NK-92 (cell line): ENCODE data around the gene GPRC5C.
"Not testable (repeated sequence)": the region's sequence is repeated elsewhere in the genome, so short reads cannot be mapped to it uniquely, and the experiment has no call there.

Experiments
- DNase-seq: peaks from one replicate; lab custom pipeline; 2025; ENCODE audit not compliant: unreplicated experiment; lab: John Stamatoyannopoulos, UW

The GPRC5C gene

DNA sequence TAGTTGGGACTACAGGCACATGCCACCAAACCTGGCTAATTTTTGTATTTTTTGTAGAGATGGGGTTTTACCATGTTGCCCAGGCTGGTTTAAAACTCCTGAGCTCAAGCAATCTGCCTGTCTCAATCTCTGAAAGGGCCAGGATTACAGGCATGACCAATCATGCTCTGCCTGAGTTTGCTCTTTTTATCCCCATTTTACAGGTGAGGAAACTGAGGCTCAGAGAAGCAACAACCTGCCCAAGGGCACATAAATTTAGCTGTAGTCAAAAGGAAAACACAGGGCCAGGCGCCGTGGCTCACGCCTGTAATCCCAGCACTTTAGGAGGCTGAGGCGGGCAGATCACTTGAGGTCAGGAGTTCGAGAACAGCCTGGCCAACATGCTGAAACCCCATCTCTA, 26.6 kb upstream of the GPRC5C start:
- DNase-seq: not testable (repeated sequence)

DNA sequence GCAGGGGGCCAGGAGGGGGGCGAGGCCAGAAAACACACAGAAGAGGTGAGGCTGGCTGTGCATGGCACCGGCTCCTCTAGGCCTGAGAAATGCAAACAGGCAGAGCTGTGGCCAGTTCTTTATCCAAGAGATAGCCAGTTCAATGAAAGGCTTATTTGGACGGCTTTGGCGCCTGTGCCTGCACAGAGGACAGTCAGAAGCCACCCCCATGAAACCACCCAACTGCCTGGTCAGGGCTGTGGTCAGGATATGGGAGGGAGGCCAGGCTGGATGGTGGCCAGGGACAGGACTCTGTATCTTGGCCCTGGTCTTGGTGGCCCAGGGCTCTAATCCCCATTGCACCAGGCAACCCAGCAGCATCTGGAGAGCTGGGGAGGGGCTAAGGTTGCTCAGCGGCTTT, 24.5 kb upstream of the GPRC5C start:
- DNase-seq: no peak

DNA sequence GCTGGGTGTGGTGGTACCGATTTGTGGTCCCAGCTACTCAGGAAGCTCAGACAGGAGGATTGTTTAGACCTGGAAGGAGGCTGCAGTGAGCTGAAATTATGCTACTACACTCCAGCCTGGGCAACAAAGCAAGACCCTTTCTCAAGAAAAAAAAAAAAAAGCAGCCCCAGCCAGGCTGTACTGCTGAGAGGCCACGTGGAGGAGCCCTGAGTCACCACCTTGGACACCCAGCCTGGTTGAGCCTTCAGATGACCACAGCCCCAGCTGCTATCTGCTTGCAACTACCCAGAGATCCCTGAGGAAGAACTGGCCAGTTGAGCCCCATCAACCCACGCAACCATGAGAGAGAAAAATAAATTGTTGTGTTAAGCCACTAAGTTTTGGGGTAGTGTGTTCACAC, 23.6 kb upstream of the GPRC5C start:
- no peak for DNase-seq

DNA sequence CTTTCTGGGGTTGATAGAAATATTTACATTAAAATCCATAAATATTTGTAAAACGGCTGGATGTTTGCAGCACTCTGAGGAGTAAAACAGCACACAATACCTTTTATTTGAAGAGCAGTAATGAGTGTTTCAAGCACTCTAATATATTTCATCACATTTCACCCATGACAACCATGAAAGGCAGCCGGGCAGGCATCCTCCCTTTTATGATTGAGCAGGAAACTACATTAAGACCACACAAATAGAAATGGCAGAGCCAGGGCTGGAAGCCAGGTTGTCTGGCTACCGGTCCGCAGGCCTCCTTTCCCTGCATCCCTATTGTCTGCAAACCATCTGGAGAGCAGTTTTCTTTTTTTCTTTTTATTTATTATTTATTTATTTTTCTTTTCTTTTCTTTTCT, 23.1 kb upstream of the GPRC5C start:
- no peak for DNase-seq

DNA sequence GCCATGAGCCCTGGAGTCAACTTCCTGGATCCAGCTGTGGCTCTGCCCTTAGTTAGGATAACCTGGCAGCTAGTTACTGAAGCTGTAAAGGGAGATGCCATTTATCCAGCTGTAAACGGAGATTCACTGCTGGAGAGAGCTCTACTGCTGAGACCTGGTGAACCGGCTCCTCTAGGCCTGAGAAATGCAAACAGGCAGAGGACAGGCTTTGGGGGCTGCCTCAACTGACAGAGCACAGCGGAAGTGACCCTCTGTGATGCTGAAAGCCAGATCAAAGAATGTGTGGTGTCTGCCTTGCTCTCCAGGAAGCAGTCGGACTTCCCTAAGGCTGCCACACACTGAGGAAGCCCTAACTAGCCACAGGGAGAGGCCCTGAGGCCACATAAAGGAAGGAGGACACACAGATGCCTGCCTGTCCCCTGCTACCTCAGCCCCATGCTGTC, 21.9 kb upstream of the GPRC5C start:
- DNase-seq: no peak

DNA sequence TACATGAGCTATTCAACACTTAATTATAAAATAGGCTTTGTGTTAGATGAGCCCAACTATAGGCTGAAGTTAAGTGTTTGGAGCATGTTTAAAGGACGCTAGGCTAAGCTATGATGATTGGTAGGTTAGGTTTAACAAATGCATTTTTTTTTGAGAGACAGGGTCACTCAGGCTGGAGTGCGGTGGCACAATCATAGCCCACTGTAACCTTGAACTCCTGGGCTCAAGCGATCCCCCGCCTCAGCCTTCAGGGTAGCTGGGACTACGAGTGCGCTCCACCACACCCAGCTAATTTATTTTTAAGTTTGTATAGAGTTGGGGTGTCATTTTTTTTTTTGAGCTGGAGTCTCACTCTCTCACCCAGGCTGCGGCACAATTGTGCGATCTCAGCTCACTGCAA, 19.3 kb upstream of the GPRC5C start:
- DNase-seq: no peak

DNA sequence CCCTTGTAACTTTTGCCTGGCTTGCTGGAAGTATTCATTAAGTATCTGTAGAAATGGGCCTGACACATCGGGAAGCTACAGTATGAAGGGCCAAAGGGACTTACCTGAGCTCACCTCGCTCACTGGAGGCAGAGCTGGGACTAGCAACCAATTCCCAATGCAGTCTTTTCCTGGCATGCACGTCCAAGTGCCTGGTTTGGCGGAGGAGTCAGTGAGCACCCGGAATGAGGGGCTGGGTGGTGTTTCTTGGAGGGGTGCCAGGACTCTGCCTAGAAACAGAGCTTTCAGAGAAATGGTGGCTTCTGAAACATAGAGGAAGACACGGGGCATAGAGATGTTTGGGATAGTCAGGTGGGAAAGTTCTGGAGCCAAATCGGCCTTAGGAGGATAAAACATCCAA, 18.4 kb upstream of the GPRC5C start:
- DNase-seq: no peak

DNA sequence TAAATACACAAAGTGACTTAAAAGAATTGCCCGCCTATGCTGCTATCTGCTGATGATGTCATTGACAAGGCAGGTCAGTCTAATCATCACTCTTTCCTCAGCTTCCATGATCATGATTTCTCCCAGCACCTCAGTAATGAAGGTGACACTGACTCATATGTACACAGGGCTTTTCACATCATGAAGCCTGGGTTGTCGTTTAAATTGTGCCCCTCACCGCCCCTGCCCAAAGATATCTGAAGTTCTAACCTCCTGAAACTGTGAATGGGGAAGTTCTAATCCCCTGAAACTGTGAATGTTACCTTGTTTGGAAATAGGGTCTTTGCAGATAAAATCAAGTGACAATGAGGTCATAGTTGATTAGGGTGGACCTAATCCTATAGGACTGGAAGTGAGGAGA, 17.4 kb upstream of the GPRC5C start:
- DNase-seq: no peak

DNA sequence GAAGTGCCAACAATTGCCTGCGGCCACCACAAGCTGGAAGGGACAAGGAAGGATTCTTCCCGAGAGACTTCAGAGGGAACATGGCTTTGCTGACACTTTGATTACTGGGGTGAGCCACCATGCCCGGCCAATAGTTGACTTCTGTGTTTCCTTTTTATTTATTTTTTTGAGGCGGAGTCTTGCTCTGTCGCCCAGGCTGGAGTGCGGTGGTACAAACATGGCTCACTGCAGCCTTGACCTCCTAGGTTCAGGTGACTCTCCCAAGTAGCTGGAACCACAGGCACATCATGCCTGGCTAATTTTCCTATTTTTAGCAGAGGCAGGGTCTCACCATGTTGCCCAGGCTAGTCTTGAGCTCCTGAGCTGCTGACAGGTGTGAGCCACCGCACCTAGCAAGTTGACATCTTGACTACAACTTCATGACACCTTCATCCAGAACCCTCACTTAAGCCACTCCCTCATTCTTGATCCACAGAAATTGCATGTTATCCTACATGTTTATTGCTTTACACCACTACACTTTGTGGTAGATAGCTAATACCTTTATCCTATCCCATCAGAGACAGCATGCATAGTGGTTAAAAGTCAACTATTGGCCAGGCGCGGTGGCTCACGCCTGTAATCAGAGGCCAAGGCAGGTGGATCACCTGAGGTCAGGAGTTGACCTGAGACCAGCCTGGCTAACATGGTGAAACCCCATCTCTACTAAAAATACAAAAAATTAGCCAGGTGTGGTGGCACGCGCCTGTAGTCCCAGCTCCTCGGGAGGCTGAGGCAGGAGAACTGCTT, 16.1 kb upstream of the GPRC5C start:
- DNase-seq: no peak

DNA sequence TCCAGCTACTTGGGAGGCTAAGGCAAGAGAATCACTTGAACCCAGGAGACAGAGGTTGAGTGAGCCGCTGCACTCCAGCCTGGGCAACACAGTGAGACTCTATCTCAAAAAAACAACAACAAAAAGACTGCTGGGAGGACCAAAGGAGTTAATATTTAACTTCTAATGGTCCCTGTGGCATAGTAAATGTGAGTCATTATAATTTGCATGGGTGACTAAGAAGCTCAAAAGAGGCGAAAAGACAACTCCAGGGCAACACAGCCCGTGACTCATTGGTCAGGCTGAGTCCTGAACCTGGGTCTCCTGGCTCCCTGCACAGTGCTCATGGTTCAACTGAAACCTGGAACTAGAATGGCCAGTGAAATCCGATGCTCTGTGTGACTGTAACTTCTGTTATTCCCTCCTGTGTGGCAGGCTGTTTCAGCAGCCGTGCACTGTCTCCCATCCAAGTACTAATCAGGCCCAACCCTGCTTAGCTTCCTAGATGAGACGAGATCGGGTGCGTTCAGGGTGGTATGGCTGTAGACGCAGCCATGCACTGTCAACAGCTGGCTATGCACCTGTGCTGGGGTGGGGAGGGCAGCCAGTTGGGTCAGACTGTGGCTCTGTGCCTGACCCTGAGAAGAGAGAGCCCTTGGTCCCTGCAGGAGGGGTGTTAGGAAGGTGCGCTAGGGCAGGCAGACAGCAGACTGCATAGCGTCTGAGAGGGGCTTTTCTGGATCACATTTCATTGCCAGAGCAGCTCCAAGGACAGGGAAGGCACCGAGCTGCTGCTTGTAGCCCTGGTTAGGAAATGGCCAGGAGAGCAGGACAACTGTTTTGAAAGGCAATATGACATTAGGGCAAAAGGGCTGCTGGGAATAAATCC, 14.5 kb upstream of the GPRC5C start:
- DNase-seq: no peak

DNA sequence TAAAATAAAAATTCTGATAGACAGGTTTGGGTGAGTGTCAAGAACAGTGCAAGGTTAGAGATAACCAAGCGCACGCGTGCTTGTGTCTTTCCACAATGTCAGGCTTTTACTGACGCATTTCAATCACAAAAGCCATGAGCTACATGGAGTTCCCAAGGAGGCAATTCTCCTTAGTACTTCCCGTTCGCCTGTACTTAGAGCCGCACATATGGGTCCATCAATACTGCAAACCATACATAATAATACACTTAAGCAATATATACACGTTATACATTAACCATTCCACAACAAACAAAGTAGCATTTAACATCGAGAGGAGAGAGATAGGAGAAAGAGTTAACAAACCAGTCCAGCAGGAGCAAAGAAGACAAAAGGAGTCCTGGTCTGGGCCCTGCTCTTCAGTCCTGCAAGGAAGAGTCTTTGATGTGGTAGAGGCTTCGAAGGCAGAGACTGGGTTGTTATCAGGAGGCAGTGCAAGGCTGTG, 11.9 kb upstream of the GPRC5C start:
- no peak for DNase-seq

DNA sequence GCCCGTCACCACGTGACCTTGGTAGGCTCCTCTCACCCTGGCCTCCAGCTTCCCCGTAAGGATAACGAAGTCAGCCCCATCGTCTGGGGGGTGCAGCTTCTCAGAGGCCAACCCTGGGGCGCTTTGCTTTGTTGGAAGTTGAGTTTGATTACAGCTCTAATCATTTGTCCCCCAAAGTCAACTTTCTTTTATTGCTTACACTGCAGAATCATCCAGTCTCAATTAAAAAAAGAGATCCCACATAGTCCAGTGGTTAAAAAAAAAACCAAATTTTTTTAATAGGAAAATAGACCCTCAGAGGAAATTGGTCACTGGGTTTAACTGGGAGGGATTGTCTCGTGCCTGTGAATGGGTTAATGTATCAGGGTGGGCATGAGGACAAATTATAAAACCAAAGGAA, 7.8 kb upstream of the GPRC5C start:
- DNase-seq: no peak

DNA sequence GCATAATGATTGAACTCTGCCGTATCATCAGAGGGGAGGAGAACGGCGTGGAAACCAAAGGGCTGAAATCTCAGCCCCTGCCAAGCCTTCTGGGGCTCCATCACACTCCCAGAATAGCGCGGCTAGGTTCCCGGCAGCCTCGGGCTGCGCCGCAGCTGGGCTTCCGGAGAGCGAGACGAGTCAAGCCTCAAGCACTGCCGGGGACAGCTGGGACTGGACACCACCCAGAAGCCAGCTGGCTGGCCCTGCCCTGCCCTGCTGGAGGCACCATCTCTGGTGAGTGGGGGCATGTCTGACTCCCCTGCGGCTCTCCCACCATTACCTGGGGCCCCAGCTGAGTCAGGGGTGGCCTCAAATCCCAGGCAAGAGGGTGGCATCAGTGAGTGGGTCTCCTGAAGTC, 7.2 kb upstream of the GPRC5C start:
- no peak for DNase-seq

DNA sequence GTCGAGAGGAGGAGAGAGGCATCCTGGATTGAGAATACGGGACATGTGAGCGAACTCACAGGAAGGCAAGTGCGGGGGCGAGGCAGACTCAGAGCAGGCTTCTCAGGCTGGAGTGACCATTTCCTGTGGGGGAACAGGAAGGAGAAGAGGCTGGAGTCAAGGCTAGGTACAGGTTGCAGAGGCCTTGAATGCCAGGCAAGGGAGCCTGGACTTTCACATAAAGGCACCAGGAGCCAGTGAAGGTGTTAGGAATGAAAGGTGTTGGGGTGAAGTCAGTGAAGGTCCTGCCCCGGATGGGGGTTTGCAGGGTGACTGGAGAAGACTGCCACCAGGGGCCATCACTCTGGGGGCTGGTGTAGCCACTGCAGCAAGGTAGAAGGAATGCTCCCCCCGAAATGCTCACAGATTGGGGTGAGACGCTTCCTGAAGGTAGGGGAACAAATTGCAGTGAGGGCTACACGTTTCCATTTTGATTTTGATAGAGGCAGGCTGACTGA, 5.3 kb upstream of the GPRC5C start:
- no peak for DNase-seq

DNA sequence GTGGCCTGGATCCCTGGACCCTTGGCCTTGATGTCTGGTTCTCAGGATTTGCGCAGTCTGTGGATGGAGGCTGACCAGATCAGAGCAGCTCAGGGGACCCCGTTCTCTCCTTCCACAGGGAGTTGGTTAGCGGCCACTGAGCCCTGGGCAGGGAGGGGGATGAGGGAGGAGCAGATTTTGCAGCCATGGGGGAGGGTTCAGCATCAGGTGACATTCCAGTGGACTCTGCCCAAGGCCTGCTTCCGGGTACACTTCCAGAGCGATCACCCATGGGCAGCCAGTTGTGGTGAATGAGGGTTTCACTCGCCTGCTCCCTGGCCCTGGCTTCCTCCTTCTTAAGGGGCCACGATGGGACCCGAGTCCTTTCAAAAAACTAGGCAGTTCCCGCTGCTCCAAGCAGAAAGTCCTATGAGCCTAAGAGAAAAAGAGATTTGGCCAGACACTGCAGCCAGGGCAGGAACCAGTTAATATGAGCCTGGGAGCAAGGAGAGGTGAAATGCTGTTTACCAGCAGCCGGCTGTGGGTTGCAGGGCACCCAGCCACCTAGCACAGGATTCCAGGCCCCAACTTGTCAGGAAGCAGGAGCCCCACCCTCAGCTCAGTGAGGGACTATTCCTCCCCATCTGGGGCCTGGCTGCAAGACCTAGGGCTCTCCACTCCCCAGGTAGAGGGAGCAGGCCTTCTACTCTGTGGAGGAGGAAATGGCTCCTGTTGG, 4.7 kb upstream of the GPRC5C start:
- DNase-seq: no peak

DNA sequence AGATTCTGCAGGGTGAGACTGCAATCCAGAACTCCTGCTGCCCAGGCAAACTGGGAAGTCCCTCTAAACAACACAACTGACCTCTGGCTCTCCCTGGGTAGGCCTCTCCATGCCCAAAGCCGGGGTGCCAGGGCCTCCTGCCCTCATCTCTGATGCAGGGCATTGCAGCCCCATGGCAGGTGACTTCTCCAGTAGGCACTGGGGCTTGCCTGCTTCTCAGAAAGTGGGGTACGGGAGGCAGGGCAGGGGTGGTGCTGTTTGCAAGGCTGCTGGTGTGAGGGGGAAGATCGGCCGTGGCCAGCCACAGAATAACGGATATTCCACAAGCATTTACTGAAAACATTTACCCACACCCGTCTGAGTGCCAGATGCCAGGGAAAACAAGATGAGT, 4.1 kb upstream of the GPRC5C start:
- no peak for DNase-seq

DNA sequence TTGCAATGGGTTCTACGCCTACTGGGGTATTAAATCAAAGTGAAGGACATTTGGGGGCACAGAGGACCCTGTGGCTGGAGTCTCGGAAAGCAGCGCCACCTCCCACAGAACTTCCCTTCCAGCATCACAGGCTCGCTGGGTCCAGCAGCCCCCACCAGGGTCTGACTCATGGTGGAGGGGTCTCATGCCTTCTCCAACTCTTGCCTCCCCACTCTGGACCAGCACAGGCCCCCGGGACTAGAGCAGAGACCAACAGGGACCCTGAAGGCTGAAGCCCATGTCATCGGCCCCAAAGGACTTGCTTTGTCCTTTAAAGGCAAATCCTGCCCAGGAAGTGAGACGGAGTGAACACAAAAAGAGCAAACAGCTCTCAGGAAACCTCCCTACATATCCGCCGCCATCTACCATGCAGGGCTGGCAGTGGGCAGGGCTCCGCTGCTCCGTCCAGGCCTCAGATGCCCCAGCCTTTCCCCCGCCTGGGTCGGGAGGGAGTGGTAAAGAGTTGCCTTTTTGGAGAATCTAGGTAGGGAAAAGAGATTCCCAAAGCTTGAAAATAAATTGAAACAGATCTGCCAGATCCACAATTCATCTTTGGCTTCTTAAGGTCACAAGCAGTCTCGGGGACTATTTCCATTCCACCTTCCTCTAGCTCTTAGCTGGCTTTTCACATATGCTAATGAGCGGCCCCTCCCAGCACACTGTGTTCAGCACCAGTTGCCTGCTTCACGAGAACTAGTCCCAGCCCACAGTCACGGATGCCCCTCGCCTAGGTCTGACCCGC, 2.1 kb upstream of the GPRC5C start:
- no peak for DNase-seq

DNA sequence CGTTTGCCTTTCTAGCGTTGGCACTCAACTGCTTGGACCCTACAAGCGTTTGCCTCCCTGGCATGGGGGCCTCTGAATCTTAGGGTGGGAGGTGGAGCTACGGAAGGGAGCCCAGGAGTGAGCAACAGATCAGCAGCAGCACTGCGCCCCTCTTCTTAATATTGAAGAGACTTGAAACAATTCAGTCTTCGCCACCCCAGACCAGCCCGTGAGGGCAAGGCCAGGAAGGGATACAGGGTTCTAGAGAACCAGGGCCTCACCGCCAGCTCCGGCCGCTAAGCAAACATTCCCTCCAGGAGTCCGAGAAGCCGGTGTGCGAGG, 1.5 kb upstream of the GPRC5C start:
- DNase-seq: no peak

DNA sequence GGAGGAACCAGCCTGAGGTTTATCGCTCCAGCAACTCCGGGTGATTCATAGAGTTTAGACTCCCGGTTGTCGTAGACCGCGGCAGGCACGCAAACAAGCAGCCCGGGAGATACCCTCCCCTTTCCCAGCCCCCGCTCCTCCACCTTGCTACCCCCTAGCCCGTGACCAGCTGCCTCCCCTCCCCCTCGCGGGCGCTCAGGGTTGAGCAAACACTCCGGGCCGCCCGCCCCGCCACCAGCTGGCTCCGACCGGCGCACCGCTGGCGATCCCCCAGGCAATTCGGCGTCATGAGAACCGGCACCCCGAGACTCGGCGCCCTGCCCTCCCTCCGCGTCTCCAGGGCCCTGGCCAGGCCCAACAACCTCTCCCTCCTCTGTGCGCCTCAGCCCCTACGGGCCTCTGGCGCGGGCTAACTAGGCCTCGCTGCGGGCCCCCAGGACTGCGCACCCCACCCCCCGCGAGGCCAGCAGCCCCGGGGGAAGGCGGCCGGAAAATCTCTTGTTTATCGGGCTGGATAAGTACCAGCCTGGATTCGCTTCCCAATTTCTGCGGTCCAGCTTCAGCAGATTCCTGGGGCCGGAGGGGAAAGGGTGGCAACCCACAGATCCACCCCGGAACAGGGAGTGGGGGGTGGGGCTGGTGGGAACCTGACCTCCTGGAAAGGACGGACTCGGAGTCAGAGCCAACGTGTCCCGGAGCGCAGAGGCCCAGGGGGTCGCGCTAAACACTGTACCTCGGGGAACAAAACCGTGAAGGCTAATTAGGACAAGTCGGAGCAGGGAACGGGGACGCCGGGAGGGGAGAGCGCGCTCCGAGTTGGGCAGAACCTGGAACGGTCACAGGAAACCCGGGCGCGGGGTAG, 951 bp upstream of the GPRC5C start:
- DNase-seq: no peak

DNA sequence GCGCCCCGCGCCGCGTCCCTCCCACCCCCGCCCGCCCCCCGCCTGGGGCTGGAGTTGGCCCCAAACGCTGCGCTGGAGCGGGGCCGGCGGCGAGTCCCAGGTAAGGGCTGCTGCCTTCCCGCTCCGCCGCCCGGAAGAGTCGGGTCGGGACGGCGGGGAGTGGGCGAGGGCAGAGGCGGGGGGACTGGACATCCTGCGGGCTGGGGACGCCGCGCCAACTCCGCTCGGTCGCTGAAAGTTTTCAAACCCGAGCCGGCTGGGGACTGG, 469 bp downstream of the GPRC5C start:
- DNase-seq: no peak
